Stimulated activated CD8-positive, alpha-beta memory T cell treated with anti-CD3 and anti-CD28 coated beads, Interleukin-12 subunit alpha, Interleukin-12 subunit beta, amount 100 ng/mL, for 24 hours (primary cell): ENCODE measurements around the gene ZNF460.
A peak's percentile ranks its signal among the peaks of the same experiment; 100 is the strongest.
"Not testable (repeated sequence)": the region's sequence is repeated elsewhere in the genome, so short reads cannot be mapped to it uniquely, and the experiment has no call there.

Experiments
- DNase-seq: peaks from one replicate; pipeline ENCODE4 v3.0.0-alpha.2; 2020; ENCODE audit errors: extremely low read depth

The ZNF460 gene

GRCh38 chr19:57280165-57280961, at the start of gene ZNF460:
ZNF460 (plus strand) TSS chr19:57280485; CDS start chr19:57280807, 322 bp downstream.
- DNase-seq: peak; percentile 95

GRCh38 chr19:57231686-57232085, 48.6 kb upstream of the ZNF460 start:
- no peak for DNase-seq

GRCh38 chr19:57233207-57233606, 47.1 kb upstream of the ZNF460 start:
- DNase-seq: no peak

- no peak for DNase-seq
Observed at GRCh38 chr19:57239982-57240310, 40.3 kb upstream of the ZNF460 start.

- peak; percentile 89 for DNase-seq
Observed at GRCh38 chr19:57240311-57241090, 39.8 kb upstream of the ZNF460 start, which contains the start of gene ZNF805. ZNF805 (plus strand) TSS chr19:57240632; CDS start chr19:57240892, 260 bp downstream.

- DNase-seq: no peak
Observed at GRCh38 chr19:57241176-57241575, 39.1 kb upstream of the ZNF460 start.

GRCh38 chr19:57242821-57243220, 37.5 kb upstream of the ZNF460 start:
- DNase-seq: no peak

- DNase-seq: no peak
Observed at GRCh38 chr19:57244513-57244912, 35.8 kb upstream of the ZNF460 start.

- DNase-seq: no peak
Observed at GRCh38 chr19:57245066-57245465, 35.2 kb upstream of the ZNF460 start.

GRCh38 chr19:57245959-57246358, 34.3 kb upstream of the ZNF460 start:
- DNase-seq: no peak

GRCh38 chr19:57248646-57249045, 31.6 kb upstream of the ZNF460 start:
- no peak for DNase-seq

- no peak for DNase-seq
Observed at GRCh38 chr19:57249329-57249728, 31.0 kb upstream of the ZNF460 start.

GRCh38 chr19:57253767-57254166, 26.5 kb upstream of the ZNF460 start:
- DNase-seq: not testable (repeated sequence)

GRCh38 chr19:57262044-57262443, 18.2 kb upstream of the ZNF460 start:
- no peak for DNase-seq

- DNase-seq: no peak
Observed at GRCh38 chr19:57263244-57263741, 17.0 kb upstream of the ZNF460 start.

- no peak for DNase-seq
Observed at GRCh38 chr19:57267291-57267690, 13.0 kb upstream of the ZNF460 start.

GRCh38 chr19:57269515-57270250, 10.6 kb upstream of the ZNF460 start:
- DNase-seq: no peak

GRCh38 chr19:57271280-57271679, 9.0 kb upstream of the ZNF460 start:
- DNase-seq: no peak

- DNase-seq: no peak
Observed at GRCh38 chr19:57273014-57273413, 7.3 kb upstream of the ZNF460 start.

- DNase-seq: no peak
Observed at GRCh38 chr19:57276430-57276829, 3.9 kb upstream of the ZNF460 start.

GRCh38 chr19:57278481-57278880, 1.8 kb upstream of the ZNF460 start:
- not testable (repeated sequence) for DNase-seq
